NT2/D1 (cell line): ENCODE data around the gene SOWAHB.
A peak's percentile ranks its signal among the peaks of the same experiment; 100 is the strongest.

Source experiments
- DNase-seq: peaks from one replicate; pipeline ENCODE4 v3.0.0-alpha.2; 2011; ENCODE audit warnings: low read depth, low spot score
- H3K27me3 ChIP-seq: 2 replicates; pipeline ENCODE4 v1.6.0; 2011; ENCODE audit warnings: mild to moderate bottlenecking; ENCODE audit not compliant: insufficient read length, insufficient read depth
- H3K36me3 ChIP-seq: 2 replicates; pipeline ENCODE4 v1.6.1; 2011; ENCODE audit warnings: mild to moderate bottlenecking, low read length, mixed read lengths; ENCODE audit not compliant: insufficient read depth, insufficient read length
- H3K4me1 ChIP-seq: 2 replicates; pipeline ENCODE4 v1.5.1; 2011; ENCODE audit not compliant: insufficient read depth, insufficient read length
- H3K4me3 ChIP-seq: 2 replicates; pipeline ENCODE4 v1.5.1; 2011; ENCODE audit warnings: low read depth; ENCODE audit not compliant: insufficient read length
- H3K9ac ChIP-seq: 2 replicates; pipeline ENCODE4 v1.6.0; 2011; ENCODE audit warnings: low read depth; ENCODE audit not compliant: insufficient read length
- H3K9me3 ChIP-seq: 2 replicates; pipeline ENCODE4 v1.5.1; 2011; ENCODE audit warnings: mild to moderate bottlenecking, low read length; ENCODE audit not compliant: insufficient read depth
- SUZ12 ChIP-seq: IDR thresholded peaks from 2 replicates; pipeline ENCODE4 v1.6.1; 2011; ENCODE audit not compliant: insufficient read length, insufficient read depth; ENCODE audit errors: extremely low read depth
- YY1 ChIP-seq: IDR thresholded peaks from 2 replicates; pipeline ENCODE4 v1.6.1; 2011; ENCODE audit not compliant: insufficient read length, insufficient read depth
- ZNF274 ChIP-seq: IDR thresholded peaks from 2 replicates; pipeline ENCODE4 v1.6.1; 2011; ENCODE audit warnings: mild to moderate bottlenecking, low read depth, low read length

The SOWAHB gene

DNA sequence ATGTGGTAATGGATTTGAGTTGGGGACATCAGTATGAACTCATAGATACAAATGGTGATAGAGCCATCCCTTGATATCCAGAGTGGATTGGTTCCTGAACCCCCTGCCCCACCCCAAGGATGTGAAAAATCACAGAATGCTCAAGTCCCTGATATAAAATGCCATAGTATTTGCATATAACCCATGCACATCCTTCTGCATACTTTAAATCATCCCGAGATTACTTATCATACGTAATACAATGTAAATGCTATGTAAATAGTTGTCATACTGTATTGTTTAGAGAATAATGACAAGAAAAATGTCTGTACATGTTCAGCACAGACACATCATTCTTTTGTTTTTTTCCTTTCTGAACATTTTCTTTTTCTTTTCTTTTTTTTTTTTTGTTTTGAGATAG is 32.7 kb upstream of the SOWAHB start:
- H3K36me3 ChIP-seq = no peaks in the 10 kb centered on the region
- no peaks in the 10 kb centered on the region for H3K4me1 ChIP-seq
- no peak overlapping the region for H3K9ac ChIP-seq
- DNase-seq = no peak
- H3K27me3 ChIP-seq = no peaks in the 10 kb centered on the region
- H3K9me3 ChIP-seq = no peaks in the 10 kb centered on the region
- H3K4me3 ChIP-seq = no peak overlapping the region
- TF ChIP-seq YY1 (no peak), ZNF274 (no peak), SUZ12 (no peak)

DNA sequence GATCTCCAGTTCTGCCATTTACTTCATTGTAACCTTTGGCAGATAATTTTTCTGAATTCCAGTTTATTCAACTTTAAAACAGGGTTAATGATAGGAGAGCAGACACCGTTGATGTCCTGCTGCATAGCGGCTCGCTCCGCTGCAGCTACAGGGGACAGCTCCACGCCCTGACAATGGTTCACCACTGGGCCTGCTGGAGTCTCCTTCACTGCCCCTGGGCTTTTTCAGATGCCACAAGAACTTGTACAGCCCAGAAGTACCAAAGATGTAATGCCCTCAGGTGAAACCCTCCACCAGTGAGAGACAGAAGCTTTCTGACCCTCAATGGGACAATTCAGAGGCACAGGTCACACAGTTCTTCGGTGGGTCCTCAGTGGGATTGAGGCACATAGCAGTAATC is 28.9 kb upstream of the SOWAHB start:
- TF ChIP-seq ZNF274 = no peak
- no peak for TF ChIP-seq SUZ12
- TF ChIP-seq YY1 = no peak

DNA sequence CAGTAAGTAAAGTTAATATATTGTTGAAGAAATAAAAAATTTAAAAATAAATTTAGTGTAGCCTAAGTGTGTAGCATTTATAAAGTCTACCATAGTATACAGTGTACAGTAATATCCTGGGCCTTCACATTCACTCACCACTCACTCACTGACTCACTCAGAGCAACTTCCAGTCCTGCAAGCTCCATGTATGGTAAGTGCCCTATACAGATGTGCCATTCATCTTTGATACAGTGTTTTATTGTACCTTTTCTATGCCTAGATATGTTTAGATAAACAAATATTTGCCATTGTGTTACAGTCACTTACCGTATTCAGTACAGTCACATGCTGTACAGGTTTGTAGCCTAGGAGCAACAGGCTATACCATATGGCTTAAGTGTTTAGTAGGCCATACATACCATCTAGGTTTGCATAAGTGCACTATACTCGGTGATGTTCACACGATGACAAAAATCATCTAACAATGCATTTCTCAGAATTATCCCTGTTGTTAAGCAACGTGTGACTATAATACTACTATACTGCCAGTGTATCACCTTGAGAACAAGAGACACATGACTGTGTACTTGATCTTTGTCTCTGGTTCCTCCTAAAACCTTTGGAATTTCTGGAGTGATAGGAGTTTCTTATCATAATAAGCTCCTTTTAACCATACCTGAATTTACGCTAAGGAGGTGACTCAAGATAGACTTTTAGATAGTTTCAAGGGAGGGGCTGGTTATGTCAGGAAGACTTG is 25.8 kb upstream of the SOWAHB start:
- no peaks in the 10 kb centered on the region for H3K4me1 ChIP-seq
- H3K4me3 ChIP-seq = no peak overlapping the region
- H3K9me3 ChIP-seq = no peaks in the 10 kb centered on the region
- TF ChIP-seq ZNF274 (no peak), YY1 (no peak), SUZ12 (no peak)
- H3K27me3 ChIP-seq = no peaks in the 10 kb centered on the region
- no peak overlapping the region for H3K9ac ChIP-seq
- H3K36me3 ChIP-seq = no peaks in the 10 kb centered on the region
- no peak for DNase-seq

More for the DNA sequence above, 28.9 kb upstream of the SOWAHB start:
- H3K4me1 ChIP-seq = no peaks in the 10 kb centered on the region
- no peak overlapping the region for H3K9ac ChIP-seq
- no peaks in the 10 kb centered on the region for H3K27me3 ChIP-seq
- H3K36me3 ChIP-seq = no peaks in the 10 kb centered on the region
- DNase-seq = no peak
- no peaks in the 10 kb centered on the region for H3K9me3 ChIP-seq
- no peak overlapping the region for H3K4me3 ChIP-seq

DNA sequence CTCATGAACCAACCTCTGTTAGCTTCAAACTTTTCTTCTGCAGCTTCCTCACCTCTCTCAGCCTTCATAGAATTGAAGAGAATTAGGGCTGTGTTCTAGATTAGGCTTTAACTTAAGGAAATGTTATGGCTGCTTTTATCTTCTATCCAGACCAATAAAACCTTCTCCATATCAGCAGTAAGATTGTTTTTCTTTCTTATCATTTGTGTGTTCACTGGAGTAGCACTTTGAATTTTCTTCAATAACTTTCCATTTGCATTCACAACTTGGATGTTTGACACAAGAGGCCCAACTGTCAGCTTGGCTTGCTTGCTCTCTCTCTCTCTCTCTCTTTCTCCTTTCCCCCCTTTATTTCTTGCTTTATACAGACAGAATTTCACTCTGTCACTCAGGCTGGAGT is 22.8 kb upstream of the SOWAHB start:
- TF ChIP-seq YY1 = no peak
- TF ChIP-seq ZNF274 = no peak
- no peak for TF ChIP-seq SUZ12
- H3K9me3 ChIP-seq = no peaks in the 10 kb centered on the region
- H3K36me3 ChIP-seq = no peaks in the 10 kb centered on the region

DNA sequence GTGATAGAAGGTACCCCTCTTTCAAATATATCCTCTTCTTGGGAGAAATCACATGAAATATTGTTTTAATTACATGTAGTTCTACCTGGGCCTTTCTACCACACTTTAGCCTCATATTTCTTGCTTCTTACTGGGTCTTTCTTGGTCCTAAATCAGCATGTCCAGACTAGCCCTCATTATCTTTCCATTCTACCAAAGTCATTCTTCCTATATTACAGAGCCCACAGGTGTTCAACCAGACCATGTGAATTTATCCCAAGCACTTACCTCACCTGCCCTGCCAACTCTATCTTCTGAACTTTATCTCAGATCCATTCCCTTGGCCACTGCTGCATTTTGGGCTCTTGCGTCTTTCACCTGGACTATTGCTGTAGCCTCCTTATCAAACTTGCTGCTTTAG is 11.8 kb upstream of the SOWAHB start:
- Histone ChIP-seq H3K27me3 (no peaks in the 10 kb centered on the region), H3K36me3 (no peaks in the 10 kb centered on the region), H3K4me3 (no peak overlapping the region), H3K4me1 (peaks cover 2% of the 10 kb centered on the region), H3K9ac (no peak overlapping the region), H3K9me3 (no peaks in the 10 kb centered on the region)
- no peak for DNase-seq
- TF ChIP-seq ZNF274 (no peak), SUZ12 (no peak), YY1 (no peak)

More for the DNA sequence above, 22.8 kb upstream of the SOWAHB start:
- H3K9ac ChIP-seq = no peak overlapping the region
- H3K27me3 ChIP-seq = no peaks in the 10 kb centered on the region
- H3K4me1 ChIP-seq = no peaks in the 10 kb centered on the region
- H3K4me3 ChIP-seq = no peak overlapping the region
- DNase-seq = no peak

DNA sequence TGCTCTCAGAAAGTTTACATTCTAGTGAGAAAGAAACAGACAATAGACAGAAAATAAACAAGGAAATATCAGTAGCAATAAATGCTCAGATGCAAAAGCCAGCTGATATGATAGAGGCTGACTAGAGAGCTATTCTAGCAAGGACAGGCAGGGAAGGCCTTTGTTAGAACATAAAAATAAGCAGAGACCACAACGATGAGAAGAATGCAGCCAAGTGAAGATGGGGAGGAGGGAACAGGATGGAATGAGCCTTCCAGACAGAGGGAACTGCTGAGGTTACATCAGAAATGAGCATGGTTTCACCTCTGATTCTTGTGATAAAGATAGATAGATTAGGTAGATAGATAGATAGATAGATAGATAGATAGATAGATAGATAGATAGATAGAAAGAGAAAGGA is 7.6 kb upstream of the SOWAHB start:
- TF ChIP-seq ZNF274 (no peak), YY1 (no peak), SUZ12 (no peak)
- DNase-seq = no peak
- Histone ChIP-seq H3K4me3 (no peak overlapping the region), H3K9me3 (no peaks in the 10 kb centered on the region), H3K9ac (no peak overlapping the region), H3K27me3 (peaks cover 4% of the 10 kb centered on the region), H3K36me3 (no peaks in the 10 kb centered on the region), H3K4me1 (peaks cover 2% of the 10 kb centered on the region)

DNA sequence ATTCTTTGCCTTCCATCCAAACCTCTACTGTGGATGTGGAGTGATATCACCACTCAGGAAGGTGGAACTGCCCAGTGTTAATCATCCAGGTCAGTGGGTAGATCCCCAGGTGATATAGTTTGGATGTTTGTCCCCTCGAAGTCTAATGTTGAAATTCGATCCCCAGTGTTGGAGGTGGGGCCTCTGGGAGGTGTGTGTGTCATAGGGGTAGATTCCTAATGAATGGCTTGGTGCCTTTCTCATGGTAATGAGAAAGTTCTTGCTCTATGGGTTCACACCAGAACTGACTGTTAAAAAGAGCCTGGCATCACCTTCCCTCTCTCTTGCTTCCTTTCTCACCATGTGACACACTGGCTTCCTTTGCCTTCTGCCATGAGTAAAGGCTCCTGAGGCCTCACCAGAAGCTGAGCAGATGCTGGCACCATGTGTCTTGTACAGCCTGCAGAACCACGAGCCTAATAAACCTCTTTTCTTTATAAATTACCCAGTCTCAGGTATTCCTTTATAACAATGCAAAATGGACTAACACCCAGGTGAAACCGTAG is 6.8 kb upstream of the SOWAHB start:
- Histone ChIP-seq H3K9ac (no peak overlapping the region), H3K27me3 (peaks cover 11% of the 10 kb centered on the region), H3K36me3 (no peaks in the 10 kb centered on the region), H3K4me1 (peaks cover 2% of the 10 kb centered on the region), H3K4me3 (no peak overlapping the region), H3K9me3 (no peaks in the 10 kb centered on the region)
- peak; percentile 42 for DNase-seq
- TF ChIP-seq SUZ12 (no peak), YY1 (no peak), ZNF274 (no peak)
